Left lobe of liver (tissue), 2 donors: Measurements from ENCODE around the gene CASTOR1. TPM values are rescaled to one million over a fixed set of nuclear protein-coding genes. Genes with fewer than 3 reads are reported as not detected.
A peak's percentile ranks its signal among the peaks of the same experiment; 100 is the strongest.

Source experiments
- ATAC-seq: fragments of 200-7000 bp; cut with Tn5 transposase; one replicate; pipeline ENCODE4 v1.9.1; 2020; ENCODE audit warnings: mild to moderate bottlenecking, moderate library complexity
- DNase-seq: peaks from one replicate; pipeline ENCODE4 v3.0.0-alpha.2; 2020; ENCODE audit warnings: low spot score
- total RNA-seq: library from RNA; stranded (reverse); gene quantifications from one replicate; pipeline ENCODE4 v1.2.1, GENCODE V29; 2021
- donor health status: DM: no; HTN: no; CAD: no; lungs with moderate emphysema.
- donor health status: DM: no; HTN: yes; CAD: no.

The CASTOR1 gene
- total RNA-seq, 1 donor from 2014 or later: 9.7 TPM

GRCh38 chr22:30266445-30267381 lies 22.6 kb downstream of the CASTOR1 start, which contains the start of gene OSM:
TSS of gene OSM (minus strand) at chr22:30266851. CDS start at chr22:30266799, 52 bp downstream.
- ATAC-seq: no peak

GRCh38 chr22:30265823-30266444 lies 23.4 kb downstream of the CASTOR1 start:
- peak; percentile 17 for ATAC-seq
- DNase-seq: peak; percentile 67

More at GRCh38 chr22:30266445-30267381, 22.6 kb downstream of the CASTOR1 start, which contains the start of gene OSM:
- peak; percentile 68 for DNase-seq

- DNase-seq (no peak), ATAC-seq (no peak)
These were observed 24.1 kb downstream of the CASTOR1 start for GRCh38 chr22:30265131-30265720.

- no peak for ATAC-seq
- no peak for DNase-seq
These were observed 25.4 kb downstream of the CASTOR1 start for GRCh38 chr22:30263883-30264282.

GRCh38 chr22:30262917-30263741 lies 26.2 kb downstream of the CASTOR1 start:
- DNase-seq (peak; percentile 72), ATAC-seq (peak; percentile 81)

GRCh38 chr22:30262112-30262511 lies 27.2 kb downstream of the CASTOR1 start:
- ATAC-seq (no peak), DNase-seq (no peak)

- no peak for DNase-seq
- no peak for ATAC-seq
These were observed 28.2 kb downstream of the CASTOR1 start for GRCh38 chr22:30261134-30261533.

GRCh38 chr22:30260682-30261081 lies 28.6 kb downstream of the CASTOR1 start:
- ATAC-seq: no peak

GRCh38 chr22:30260276-30260675 lies 29.0 kb downstream of the CASTOR1 start:
- ATAC-seq (no peak), DNase-seq (no peak)

More at GRCh38 chr22:30260682-30261081, 28.6 kb downstream of the CASTOR1 start:
- no peak for DNase-seq

- no peak for DNase-seq
- no peak for ATAC-seq
These were observed 35.0 kb downstream of the CASTOR1 start for GRCh38 chr22:30254314-30254713.

GRCh38 chr22:30253205-30253852 lies 36.0 kb downstream of the CASTOR1 start:
- DNase-seq (no peak), ATAC-seq (no peak)

- no peak for DNase-seq
- ATAC-seq: no peak
These were observed 36.7 kb downstream of the CASTOR1 start for GRCh38 chr22:30252411-30253204.

- ATAC-seq (no peak), DNase-seq (no peak)
These were observed 37.6 kb downstream of the CASTOR1 start for GRCh38 chr22:30251711-30252110.

GRCh38 chr22:30250661-30251267 lies 38.5 kb downstream of the CASTOR1 start:
- ATAC-seq (no peak), DNase-seq (no peak)

- no peak for DNase-seq
- ATAC-seq: no peak
These were observed 39.2 kb downstream of the CASTOR1 start for GRCh38 chr22:30250039-30250565.

- DNase-seq: no peak
- no peak for ATAC-seq
These were observed 40.0 kb downstream of the CASTOR1 start for GRCh38 chr22:30249049-30250038.

GRCh38 chr22:30248484-30248883 lies 40.8 kb downstream of the CASTOR1 start:
- ATAC-seq: no peak

More at GRCh38 chr22:30248484-30248883, 40.8 kb downstream of the CASTOR1 start:
- no peak for DNase-seq
